Jurkat, Clone E6-1 (cell line): ENCODE results near the gene TAGLN3.

Experiments used
- DNase-seq: peaks from one replicate; pipeline ENCODE4 v3.0.0-alpha.2; 2011; ENCODE audit warnings: low read depth, low spot score
- H3K4me3 ChIP-seq: 2 replicates; pipeline ENCODE4 v1.5.1; 2011; ENCODE audit warnings: mild to moderate bottlenecking, low read length, control low read depth, moderate library complexity

Gene TAGLN3

DNA sequence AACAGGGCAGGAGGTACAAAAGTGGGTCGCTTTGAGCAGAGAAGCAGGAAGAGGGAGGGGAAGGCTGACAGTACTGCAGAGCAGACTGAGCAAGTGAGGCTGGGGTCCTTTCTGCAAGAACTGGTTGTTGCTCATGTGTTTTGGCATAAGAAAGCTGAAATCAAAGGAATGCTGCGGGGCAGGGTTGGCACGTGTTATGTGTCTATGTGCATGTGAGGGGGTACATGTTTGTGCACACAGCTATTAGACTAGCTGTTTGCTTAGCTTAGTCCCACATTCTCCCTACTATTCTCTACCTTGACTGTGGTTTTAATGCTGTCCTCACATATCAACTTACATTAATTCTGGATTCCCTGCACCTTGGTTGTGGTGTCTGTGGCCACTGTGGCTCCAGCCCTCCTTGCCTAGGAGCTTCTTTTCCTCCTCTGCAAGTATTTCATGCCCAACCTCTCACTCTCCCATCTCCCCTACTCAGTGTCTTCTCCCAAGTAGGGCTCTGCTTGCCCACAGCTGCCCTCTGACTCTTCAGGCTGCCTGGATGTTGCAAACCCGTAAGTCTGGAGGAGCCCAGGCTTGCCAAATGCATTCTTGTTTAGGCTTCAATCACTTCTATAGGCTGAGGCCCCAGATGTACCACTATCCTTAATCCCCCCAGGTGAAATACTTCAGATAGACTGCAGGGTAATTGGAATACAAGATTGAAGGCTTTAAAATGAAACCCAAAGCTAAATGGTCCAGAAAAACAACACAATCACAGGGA lies 4.8 kb downstream of the TAGLN3 start:
- no peak for DNase-seq
- H3K4me3 ChIP-seq: no peak overlapping the region

DNA sequence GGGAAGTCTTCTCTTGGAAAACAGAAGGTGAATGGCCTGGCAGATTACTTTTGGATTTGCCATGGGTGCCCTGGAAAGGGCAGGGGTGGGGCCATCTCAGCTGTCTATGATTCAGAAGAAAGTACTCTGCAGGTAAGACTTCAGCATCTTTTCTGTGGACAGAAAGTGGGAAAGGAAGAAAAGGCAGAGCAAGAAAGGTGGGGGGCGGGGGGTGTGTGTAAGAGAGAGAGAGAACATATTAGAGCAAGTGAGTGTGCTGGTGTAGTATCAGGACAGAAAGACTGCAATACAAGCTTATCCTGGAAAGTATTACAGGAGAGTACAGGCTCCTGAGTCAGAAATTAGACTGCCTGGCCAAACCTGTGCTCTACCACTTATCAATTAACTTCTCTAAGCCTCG lies 5.5 kb downstream of the TAGLN3 start:
- H3K4me3 ChIP-seq: no peak overlapping the region
- DNase-seq: no peak

DNA sequence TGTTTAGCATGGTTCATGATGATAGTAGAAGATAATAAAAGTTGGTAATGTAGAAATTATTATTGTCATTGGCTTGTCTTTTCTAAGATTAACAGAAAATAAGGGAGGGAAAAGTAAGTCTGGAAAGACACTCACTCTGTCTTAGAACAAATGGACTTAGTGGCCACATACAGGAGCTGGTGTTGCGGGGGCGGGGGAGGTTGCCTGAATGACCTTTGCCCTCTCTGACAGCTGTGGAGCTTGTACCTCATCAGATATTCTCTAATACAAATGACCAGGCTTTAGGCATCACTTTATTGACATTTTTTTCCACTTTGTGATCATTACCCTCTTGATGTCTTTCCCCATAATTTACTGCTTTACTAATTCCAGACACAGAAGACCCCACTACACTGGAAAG lies 5.9 kb downstream of the TAGLN3 start:
- no peak overlapping the region for H3K4me3 ChIP-seq
- no peak for DNase-seq

DNA sequence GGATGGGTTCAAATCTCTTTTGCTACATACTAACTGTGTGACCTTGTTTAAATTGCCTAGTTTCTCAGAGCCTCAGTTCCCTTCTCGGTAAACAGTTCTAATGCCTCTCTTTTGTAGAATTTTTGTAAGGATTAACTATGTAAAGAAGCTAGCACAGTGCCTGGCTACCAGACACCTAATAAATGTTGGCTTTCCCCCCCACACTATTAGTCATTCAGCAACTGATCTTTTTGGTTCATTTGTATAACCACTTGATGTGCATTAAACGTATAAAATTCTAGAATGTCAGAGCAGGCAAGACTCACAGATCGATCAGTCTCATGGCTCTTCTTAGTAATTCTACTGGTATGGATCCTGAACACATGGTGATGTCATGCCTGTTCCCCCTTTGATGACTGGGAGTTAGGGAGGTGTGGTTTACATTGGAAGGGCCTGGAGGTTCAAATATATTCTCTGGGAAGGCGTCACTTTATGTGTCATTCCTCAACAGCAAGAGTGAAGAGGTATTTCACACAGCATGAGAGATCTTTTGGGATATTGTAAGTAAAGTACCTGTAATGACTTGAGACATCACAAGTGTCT lies 6.5 kb downstream of the TAGLN3 start:
- no peak for DNase-seq

DNA sequence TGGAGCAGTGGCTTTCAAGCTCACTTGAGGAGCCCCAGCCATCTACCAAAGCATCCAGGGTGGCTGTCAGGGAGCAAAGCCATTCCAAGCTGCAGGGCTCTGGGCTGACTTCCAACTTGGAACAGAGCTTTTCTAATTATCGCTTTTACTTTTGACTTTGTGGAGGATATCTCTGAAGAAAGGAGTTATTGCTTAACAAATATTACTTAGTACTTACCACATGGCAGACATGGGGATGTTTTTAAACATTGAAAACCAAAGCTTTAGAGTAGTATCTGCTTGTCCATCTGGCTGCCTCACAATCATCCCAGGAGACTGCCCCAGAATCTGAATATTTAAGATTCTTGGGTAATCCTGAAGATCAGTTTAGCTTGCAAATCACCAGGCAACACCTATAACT lies 8.9 kb downstream of the TAGLN3 start:
- no peak for DNase-seq
- no peak overlapping the region for H3K4me3 ChIP-seq

More for the DNA sequence above, 6.5 kb downstream of the TAGLN3 start:
- H3K4me3 ChIP-seq: no peak overlapping the region

DNA sequence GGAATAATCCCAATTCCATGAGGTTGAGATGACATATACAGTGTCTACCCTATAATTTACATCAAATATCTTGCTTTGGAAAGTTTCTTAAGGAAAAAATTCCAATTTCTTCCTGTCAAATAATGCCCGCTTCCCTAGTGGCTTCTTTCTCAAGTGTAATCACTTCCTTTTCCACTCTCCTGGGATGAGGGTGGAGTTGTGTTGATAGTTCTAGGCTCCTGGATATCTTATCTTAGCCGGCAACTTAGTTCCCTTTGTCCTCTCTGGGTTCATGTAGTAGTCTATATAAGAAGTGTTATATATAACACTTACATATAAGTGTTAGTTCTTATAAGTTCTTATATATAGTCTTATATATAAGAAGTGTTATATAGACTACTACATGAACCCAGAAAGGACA lies 10.9 kb downstream of the TAGLN3 start:
- no peak overlapping the region for H3K4me3 ChIP-seq
- DNase-seq: no peak

DNA sequence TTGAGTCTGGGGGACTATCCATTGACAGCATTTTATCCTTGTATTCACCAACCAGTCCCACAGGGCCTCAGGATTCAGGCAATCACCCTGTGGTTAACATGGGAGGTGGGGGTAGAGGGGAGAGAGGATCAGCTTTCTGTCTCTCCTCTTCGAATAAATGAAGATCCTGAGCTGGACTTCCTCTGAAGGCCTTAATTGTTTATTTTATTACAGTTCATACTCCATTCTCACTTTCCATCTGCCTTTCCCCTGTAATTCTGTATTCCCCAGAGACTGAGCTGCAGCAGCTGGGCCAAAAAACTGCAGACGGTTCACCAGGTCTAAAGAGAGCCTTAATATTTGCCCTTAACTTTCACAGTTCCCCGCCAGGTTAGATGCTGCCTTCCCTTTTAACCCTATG lies 11.9 kb downstream of the TAGLN3 start:
- DNase-seq: no peak
- no peak overlapping the region for H3K4me3 ChIP-seq

DNA sequence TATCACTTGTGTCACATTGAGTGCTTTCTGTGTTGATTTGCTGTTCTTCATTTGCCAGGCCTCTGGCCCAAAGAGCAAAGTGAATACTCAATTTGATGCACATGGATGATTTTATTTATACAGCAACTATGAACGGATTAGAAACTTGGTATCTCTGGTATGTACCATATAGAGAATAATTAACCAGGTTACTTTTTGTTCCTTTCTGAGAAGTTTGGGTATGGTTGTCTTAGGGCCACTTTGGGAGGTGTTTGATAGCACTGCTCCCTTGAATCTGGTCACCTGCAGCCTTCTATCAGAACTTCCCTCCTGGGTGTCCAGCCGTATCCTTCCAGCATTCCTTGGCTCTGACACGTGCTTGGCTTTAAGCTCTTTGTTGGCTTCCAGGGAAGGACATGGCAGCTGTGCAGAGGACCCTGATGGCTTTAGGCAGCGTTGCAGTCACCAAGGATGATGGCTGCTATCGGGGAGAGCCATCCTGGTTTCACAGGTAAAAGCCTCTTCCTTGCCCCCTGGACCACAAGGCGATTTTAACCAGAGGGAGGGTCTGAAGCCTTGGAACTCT lies 12.7 kb downstream of the TAGLN3 start:
- H3K4me3 ChIP-seq: no peak overlapping the region
- DNase-seq: no peak

DNA sequence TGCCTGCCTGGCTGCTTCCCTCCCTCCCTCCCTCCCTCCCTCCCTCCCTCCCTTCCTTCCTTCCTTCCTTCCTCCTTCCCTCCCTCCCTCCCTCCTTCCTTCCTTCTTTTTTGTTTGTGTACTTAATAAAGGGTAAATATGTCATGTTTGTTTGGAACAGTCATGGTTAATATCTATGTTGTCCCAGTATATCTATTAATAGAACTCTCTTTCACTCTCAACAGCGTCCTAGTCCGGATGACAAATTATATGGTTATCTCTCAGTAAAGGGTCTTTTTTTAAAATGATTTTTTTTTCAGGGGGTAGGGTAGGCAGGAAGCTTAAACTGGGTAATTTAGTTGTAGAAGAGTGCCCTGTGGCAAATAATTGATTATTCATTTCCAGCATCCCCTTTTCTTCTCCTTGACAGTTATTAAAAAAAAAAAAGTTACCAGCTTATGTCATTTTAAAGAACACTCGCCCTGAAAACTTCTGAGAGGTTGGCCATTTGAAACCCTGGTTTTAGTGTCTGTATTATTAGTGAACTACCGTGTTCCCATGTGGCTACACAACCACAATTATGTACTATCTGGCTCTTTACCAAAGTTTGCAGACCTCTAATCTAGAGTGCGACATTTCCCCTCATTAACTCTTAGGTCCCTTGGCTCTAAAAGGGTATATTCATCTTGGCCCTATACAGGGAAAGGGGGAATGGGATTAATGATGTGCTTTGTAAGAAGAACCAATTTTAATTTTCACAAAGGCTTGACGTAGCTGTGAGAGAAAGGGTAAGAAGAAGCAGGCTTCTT lies 13.7 kb downstream of the TAGLN3 start:
- H3K4me3 ChIP-seq: no peak overlapping the region
- DNase-seq: no peak

DNA sequence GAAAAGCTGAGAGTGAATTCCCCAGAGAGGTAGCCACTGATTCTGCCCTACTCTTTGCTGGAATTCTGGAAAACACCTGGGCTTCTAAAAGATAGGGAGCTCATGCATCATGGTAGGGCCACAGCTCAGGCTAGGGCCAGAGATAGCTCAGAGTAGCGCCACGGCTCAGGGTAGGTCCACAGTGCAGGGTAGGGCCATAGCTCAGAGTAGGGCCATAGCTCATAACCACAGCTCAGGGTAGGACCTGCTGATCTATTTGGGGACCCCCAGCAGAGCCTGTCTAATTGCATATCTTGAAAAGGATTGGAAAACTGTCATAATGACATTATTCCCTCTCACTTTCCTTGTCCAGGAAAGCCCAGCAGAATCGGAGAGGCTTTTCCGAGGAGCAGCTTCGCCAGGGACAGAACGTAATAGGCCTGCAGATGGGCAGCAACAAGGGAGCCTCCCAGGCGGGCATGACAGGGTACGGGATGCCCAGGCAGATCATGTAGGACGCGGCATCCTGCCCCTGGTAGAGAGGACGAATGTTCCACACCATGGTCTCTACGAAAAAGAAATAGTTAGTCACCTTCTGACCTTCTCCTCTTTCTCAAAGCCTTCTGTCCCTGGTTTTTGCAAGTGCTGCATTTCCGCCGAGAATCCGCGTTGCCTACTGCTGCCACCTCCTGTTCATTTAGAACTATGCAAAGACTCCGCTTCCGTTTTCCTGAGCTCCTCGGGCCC lies 14.5 kb downstream of the TAGLN3 start:
- DNase-seq: no peak
- H3K4me3 ChIP-seq: no peak overlapping the region

DNA sequence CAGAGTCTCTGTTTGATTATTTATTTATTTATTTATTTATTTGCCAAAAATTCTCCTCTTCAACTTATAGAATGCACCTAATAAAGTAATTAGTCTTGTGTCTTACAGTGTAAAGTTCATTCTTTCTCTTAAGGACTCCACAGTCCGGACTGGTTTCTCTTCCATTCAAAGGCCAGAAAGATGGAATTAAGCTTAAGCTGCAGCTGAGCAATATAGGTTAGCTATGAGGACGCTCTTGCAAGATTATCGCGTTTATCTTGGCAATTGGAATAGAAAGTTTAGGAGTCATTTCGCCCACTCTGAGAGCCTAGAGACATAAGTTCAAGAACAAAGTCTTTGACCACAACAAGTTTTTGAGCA lies 15.0 kb downstream of the TAGLN3 start:
- DNase-seq: no peak
- no peak overlapping the region for H3K4me3 ChIP-seq

DNA sequence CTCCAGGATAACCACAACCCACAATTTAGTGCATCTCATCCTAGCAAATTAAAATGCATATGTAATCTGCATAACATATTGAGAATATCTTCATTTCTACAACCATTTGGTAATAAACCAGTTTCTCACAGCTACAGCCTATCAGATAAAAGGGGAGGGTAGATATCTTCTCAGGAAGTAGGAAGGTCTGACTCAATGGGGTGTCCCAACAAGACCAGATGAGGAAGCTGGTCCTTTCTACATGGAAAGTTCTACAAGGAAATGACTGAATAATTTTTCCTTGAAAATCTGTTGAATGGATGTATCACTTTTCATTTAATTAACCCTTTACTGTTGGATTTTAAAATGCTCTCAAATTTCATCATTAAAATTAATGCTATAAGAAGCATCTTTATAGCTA lies 18.4 kb downstream of the TAGLN3 start:
- H3K4me3 ChIP-seq: no peak overlapping the region
- DNase-seq: no peak

DNA sequence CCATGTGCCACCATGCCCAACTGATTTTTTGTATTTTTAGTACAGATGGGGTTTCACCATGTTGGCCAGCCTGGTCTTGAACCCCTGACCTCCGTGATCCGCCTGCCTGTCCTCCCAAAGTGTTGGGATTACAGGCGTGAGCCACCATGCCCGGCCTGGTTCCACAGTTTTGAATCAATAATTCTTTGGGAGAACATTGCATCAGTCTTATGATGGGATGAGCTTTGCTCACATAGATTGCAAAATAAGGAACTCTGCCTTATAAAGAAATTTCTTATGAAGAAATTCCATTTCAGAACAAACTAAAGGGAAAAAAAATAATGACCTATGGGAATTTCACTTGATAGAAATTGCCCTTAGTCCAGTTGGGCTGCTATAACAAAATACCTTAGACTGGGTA lies 20.0 kb downstream of the TAGLN3 start:
- H3K4me3 ChIP-seq: no peak overlapping the region
- DNase-seq: no peak

DNA sequence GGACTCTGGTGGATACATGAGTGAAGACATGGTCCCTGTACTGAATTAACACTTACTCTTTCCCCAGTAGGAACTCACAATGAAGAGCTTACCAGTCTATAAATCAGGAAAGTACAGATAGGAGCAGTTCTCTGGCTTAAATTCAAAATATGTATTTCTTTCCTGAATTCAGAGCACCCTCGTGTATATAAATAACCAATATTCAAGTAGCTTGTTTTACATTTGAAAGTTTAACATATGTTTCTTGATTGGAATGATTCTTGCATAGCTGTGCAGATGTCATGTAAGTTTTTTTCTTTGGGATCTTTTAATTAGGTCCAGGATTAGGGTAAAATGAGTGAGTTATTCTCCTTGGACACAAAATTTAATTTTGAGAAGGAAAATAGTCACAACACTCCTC lies 21.0 kb downstream of the TAGLN3 start:
- H3K4me3 ChIP-seq: no peak overlapping the region
- no peak for DNase-seq

DNA sequence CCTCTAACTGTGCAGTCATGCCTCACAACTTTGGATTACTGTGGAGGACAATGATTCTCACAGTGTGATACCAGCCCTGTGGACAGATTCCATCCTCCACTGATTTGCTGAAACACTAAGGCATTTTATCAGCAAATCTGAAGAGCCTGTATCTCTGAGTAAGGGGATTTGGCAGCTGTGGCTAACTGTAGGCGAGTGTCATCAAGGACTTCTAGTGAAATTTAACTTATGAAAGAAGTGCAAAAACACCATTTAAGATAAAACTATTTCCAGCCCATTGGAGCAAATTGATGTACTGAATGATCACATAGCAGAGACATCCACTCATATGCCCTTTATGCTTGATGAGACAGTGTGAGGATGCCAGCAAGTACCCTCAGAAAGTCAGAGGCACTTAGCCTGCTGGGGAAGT lies 22.0 kb downstream of the TAGLN3 start:
- no peak overlapping the region for H3K4me3 ChIP-seq
- DNase-seq: no peak

DNA sequence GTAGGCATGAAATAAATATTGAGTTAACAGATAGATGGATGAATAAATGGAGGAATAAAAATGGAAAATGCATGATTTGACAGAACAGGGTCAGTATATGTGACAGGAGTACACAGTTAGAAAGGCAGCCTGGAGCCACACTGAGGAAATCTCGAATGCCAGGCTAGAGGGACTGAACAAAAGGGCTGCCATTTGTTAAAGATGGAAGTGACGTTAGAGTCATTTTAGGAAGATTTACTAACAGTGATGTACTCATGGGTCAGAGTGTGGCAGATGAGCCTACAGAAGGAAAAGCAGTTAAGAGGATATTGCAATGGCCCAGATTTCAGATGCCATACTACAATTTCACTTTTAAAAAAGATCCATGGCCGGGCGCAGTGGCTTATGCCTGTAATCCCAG lies 28.4 kb downstream of the TAGLN3 start:
- H3K4me3 ChIP-seq: no peak overlapping the region
- no peak for DNase-seq

DNA sequence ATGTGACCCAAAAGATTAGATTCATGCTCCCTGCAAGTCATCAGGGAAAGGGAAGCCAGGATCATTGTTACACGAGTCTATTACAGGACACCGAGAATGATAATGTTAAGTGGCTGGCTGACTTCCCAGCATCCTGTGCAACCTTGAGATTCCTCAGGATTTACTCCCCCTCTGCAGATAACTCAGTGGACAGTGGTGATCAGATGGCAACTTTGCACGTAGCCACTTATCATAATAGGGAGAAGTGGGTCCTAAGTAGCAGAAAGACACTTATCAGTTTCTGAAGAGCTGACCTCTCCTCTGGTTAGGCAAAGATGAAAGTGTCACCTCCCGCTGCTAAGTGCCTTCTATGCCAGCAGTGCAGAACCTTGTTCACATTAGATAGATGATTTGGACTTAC lies 29.1 kb downstream of the TAGLN3 start:
- H3K4me3 ChIP-seq: no peak overlapping the region
- no peak for DNase-seq

DNA sequence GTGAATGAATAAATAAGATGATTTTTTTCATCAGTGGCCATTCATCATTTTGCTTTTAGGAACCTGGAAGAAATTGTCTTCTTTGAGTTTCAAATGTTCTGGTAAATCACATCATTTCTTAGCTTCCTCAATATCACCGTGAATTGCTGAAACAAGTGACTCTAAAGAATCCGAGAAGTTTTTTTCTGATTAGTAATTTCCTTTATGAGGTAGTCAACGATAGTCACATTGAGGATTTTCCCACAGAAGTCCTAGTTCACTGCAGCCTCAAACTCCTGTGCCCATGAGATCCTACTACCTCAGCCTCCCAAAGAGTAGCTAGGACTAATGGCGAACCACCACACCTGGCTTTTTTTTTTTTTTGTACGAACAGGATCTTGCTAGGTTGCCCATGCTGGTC lies 32.2 kb downstream of the TAGLN3 start:
- DNase-seq: no peak
- H3K4me3 ChIP-seq: no peak overlapping the region

DNA sequence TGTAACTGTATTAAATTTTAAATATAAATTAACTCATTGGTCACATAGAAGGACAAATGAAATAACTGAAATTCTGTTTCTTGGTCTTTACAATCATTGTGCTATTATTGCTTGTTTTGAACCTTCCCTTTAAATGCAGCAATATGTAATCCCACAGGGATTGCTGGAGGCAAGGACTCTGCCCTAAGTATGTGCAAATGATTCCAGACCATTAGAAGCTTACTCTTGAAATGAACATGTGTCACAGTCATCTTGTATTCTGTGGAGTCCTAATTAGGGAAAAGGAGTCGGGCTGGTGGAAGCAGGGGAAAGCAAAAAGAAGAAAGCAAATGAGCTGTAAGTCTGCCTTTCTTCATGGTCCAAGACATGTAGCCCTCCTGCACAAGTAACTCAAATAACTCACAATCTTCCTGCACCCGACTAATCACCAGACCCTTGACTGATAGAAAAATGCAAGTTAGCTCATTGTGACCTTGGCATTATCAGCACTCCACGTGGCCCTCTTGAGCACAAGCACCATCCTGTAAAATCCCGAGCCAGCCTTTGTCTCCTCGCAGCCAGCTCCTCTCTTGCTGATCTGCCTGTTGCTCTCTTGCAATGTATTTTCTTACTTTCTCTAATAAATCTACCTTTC lies 33.5 kb downstream of the TAGLN3 start:
- no peak for DNase-seq
- no peak overlapping the region for H3K4me3 ChIP-seq
